Measurements from ENCODE around the gene SLCO3A1.

The SLCO3A1 gene

GRCh38 chr15:92011611-92012367, 158.3 kb downstream of the SLCO3A1 start:
- no peak for DNase-seq

DNA sequence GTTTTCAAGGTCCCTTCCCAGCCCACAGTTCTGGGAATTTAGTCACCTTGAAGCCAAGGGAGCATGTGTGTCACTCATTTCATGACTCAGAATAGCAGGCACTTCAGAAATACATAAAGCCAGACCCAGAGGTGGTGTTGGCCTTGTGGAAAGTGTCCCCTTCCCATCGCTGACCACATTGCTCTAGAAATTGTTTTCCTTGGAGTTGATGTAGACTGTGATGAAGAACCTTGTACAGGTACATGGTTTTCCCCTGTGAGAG, 158.8 kb downstream of the SLCO3A1 start:
- no peak for DNase-seq

DNA sequence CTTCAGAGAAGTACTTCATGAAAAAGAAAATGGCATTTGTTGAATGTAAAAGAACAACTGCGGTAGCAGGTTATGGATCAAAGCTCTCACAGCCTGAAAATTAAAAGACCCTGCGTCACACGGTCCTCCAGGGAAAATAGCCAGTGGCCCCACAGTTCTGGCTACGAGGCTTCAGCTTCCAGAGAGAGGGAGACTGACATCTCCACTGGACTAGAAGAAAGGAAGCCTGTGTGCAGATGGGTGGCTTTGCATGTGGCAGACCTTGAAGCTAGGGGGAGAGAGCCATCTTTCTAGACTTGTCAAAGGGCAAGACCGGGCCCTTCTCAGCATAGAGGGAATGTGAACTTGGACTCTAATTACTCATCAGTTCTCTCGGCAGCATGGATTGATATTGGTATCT, 159.4 kb downstream of the SLCO3A1 start:
- no peak for DNase-seq

GRCh38 chr15:92014281-92015030, 160.9 kb downstream of the SLCO3A1 start:
- DNase-seq, result no peak

DNA sequence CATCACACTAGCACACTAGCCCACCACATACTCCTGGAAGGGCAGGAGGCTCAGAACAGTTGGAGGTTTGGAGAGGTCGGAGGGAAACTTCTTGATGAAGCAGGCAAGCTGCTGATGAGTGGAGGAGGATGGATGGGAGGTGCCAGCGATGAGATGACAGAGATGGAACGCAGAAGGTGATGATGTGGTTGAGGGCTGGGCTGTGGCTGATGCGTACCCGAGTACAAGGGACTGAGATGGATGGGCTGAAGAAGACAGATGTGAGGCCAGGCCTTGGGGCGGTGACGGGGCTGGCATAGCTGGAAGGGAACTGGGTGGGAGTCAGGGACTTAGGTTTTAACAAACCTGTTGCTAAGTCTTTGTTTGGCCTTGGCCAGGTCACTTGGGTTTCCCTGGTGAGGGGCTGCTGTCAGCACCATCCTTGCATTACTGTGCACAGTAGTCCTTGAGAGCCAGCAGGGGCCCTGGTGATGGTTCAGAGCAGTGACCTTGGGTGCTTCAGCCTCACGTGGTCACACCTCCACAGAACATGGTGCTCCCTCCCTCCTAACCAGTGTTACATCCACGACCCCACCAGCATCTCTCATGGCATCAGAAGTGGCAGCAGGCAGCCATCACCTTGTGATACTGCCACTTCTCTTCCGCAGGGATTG, 164.5 kb downstream of the SLCO3A1 start:
- no peak for DNase-seq

GRCh38 chr15:92018535-92019239, 165.2 kb downstream of the SLCO3A1 start:
- no peak for DNase-seq

GRCh38 chr15:92019706-92020105, 166.2 kb downstream of the SLCO3A1 start:
- no peak for DNase-seq

DNA sequence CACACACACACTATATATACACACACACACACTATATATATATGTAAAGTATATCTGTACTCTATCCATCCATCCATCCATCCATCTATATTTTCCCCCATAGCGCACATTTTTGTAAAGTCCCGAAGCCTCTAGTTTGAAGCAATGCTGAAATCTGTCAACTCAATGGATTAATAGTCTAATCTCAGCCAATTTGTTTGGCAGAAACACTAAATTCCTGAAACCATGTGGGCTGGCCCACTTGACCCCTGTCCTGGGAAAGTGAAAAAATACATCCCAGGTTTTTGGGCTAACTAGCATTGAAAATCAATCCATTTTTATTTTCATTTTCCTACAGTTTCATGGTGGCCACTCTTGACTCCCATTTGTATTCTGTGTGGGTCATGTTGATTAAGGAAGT, 166.7 kb downstream of the SLCO3A1 start:
- no peak for DNase-seq

DNA sequence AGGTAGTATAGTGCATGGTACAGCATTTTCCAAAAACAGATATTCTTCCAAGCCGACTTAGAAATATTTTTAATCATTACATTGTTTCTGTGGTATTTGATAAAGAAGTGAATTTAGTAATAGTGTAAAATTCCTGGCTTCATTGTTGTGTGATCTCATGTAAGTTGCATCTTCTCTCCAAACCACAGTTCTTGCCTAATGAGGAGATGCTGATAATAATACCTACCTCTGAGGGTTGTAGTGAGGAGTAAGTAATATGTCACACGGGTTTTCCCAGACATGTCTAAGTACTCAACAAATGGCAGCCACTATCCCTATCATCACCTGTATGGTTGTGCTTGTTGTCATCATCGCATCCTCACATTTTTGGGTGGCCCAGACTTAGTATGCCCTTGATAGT, 167.3 kb downstream of the SLCO3A1 start:
- DNase-seq, result no peak

- no peak for DNase-seq
These were observed 168.3 kb downstream of the SLCO3A1 start for GRCh38 chr15:92021792-92022191.

GRCh38 chr15:92023965-92024364, 170.5 kb downstream of the SLCO3A1 start:
- no peak for DNase-seq

DNA sequence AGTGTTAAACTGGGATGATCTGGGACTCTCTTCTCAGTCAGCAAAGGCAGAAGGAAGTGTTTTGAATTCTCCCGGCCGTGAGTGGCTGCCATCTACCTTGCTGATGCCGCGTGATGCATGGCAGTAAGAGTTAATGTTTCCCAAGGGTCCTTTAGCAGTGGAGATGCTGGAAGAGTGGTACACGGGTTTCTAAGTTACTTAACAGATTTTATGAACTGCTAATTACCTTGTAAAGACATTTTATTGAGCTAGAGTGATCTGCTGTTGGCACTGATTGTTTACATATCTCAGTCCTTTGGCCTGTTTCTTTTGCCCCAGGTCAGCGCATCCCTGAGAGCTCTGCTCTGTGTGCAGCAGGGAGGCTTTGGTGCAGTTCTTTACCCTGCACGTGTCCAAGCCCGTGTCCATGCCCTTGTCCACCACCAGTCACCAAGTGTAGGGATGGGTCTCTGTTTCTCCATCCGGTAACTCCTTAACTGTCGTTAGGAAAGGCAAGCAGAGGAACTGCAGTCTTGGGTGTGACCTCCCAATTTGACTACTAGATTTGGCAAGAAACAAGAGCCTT, 172.3 kb downstream of the SLCO3A1 start:
- DNase-seq, result no peak

DNA sequence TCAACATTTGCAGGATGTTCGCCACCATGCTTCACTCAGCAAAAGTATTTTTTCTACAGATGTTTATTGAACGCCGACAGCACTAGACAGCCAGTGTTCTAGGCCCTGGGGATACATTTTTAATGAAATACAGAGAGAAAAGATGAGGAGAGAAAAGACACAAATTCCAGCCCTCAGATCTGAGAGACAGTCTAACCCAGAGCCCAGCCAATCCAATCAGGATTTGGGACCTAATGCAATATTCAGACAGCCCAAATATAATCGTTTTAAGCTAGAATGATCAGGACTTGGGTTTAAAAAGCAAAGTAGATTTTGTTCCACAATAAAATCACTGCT, 174.8 kb downstream of the SLCO3A1 start:
- DNase-seq, result no peak

GRCh38 chr15:92029767-92030166, 176.3 kb downstream of the SLCO3A1 start:
- DNase-seq, result no peak

GRCh38 chr15:92033314-92033713, 179.8 kb downstream of the SLCO3A1 start:
- DNase-seq, result no peak

DNA sequence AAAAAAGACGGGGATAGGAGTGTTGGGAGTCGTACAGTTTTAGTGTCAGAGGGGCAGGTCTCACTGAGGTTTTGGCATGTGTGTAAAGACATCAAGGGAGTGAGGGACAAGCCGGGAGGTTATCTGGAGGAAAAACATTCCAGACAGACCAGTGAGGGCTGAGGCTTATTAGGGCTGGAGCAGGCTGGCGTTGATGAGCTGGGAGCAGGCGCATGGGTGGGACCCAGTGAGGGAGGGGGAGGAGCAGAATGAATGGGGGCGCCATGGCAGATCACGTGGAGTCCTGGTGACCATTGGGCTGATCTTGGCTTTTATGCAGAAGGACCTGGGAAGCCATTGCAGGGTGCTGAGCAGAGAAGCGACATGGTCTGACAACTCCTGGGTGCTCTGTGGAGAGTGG, 180.2 kb downstream of the SLCO3A1 start:
- DNase-seq, result no peak

- no peak for DNase-seq
These were observed 180.7 kb downstream of the SLCO3A1 start for GRCh38 chr15:92034227-92034626.

GRCh38 chr15:92035551-92035950, 182.0 kb downstream of the SLCO3A1 start:
- no peak for DNase-seq

GRCh38 chr15:92035961-92036360, 182.5 kb downstream of the SLCO3A1 start:
- no peak for DNase-seq

DNA sequence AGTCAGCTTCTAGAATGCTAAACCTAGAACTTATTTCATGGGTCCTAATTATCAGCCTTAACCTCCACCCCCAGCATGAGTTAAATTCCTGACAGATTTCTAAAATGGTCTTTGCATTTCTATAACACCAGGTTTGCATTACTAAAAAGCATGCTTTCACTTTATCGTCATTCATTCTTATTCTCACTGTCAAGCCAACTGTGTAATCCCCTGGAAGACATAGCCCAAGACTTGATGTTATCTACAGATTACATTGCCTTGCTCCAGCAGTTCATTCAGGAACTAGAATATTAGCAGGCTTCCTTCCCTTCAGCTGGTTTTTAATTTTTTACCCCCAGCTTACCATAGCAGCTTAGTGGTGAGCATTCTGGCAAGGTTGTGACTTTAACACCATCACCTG, 184.0 kb downstream of the SLCO3A1 start:
- no peak for DNase-seq

GRCh38 chr15:92040350-92040749, 186.8 kb downstream of the SLCO3A1 start:
- DNase-seq, result no peak

DNA sequence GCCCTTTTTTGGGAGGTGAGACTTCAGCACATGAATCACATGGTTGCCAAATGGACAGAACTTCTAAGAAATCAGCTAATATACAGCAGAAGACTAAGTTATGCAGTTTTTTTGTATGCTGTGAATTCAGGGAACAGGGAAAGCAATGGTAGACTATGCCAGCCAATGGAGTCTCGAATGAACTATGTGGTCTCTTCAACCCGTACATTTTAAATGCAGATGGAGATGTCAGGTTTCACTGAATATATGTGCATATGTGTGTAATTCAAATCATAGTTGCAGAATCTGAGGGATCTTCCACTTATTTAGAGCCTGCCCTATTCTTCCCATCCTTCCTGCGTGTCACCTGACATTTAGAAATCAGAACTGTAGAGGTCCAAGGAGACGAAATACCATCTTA, 187.9 kb downstream of the SLCO3A1 start:
- no peak for DNase-seq

DNA sequence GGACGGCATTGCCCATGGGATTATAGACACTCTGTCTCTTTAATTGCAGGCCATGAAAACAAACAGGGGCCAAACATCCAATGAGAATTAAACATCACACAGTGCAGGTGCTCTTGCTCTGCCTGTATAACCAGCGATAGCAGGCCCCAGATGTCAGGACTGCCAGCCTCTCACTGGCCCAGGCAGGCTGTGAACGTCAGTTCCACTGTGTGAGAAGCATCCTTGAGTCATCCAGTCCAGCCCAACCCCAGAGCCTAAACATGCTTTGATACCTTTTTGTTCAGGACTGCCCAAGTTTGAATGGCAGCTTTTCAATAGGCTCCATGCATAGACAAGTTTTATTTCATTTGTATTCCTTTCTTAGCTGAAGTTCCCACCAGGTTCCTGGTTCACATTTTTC, 189.8 kb downstream of the SLCO3A1 start:
- DNase-seq, result no peak
